IMR-90 (cell line): ENCODE measurements around the gene FCRLB. TPM values are rescaled to one million over a fixed set of nuclear protein-coding genes. Genes with fewer than 3 reads are reported as not detected.

ENCODE experiments used
- ATAC-seq: fragments of 200-7000 bp; cut with Tn5 transposase; 2 replicates; pipeline ENCODE4 v1.9.1; 2020; ENCODE audit warnings: low read depth, mild to moderate bottlenecking, moderate library complexity
- BruUV-seq: library from RNA; stranded (reverse); fragments of 400-500 nt; replicated peaks from 2 replicates; lab custom pipeline; 2021; lab: Mats Ljungman, UMichigan
- CTCF ChIA-PET: fragments of 300-600 bp; formaldehyde crosslinking; extraction: SDS; loops from one replicate; lab custom pipeline; 2021; ENCODE audit warnings: antibody characterized with exemption; lab: Yijun Ruan, JAX
- POLR2A ChIA-PET: fragments of 300-600 bp; sonication (Branson Sonifier 250); formaldehyde crosslinking; loops from one replicate; lab custom pipeline; 2022; ENCODE audit warnings: antibody characterized with exemption; ENCODE audit not compliant: unreplicated experiment; lab: Charles Lee
- DNase-seq: peaks from one replicate; pipeline ENCODE4 v3.0.0; 2013
- H2AFZ ChIP-seq: replicated peaks from 2 replicates; pipeline ENCODE3; 2013; ENCODE audit warnings: low read length, mild to moderate bottlenecking; ENCODE audit not compliant: poor library complexity
- H2AK5ac ChIP-seq: 2 replicates; pipeline ENCODE4 v1.6.1; 2013; ENCODE audit warnings: low read depth, low read length, inconsistent platforms
- H2AK9ac ChIP-seq: replicated peaks from 2 replicates; pipeline ENCODE3; 2013; ENCODE audit warnings: mild to moderate bottlenecking, low read depth, low read length, moderate library complexity; ENCODE audit not compliant: poor library complexity
- H2BK120ac ChIP-seq: 2 replicates; pipeline ENCODE4 v1.6.1; 2013; ENCODE audit warnings: low read depth, low read length, inconsistent platforms
- H2BK15ac ChIP-seq: 3 replicates; pipeline ENCODE4 v1.6.1; 2013; ENCODE audit warnings: low read depth, low read length, inconsistent platforms
- H2BK20ac ChIP-seq: 2 replicates; pipeline ENCODE4 v1.6.1; 2013; ENCODE audit warnings: low read depth, mild to moderate bottlenecking, inconsistent platforms, low read length, moderate library complexity
- H2BK5ac ChIP-seq: 2 replicates; pipeline ENCODE4 v1.6.1; 2013; ENCODE audit warnings: mild to moderate bottlenecking, low read depth, low read length, inconsistent platforms; ENCODE audit not compliant: poor library complexity, severe bottlenecking
- H3K14ac ChIP-seq: replicated peaks from 2 replicates; pipeline ENCODE4 v1.6.1; 2013; ENCODE audit warnings: low read depth, low read length, inconsistent platforms
- H3K18ac ChIP-seq: 2 replicates; pipeline ENCODE4 v1.6.1; 2013; ENCODE audit warnings: low read depth, low read length, control low read depth
- H3K23ac ChIP-seq: 2 replicates; pipeline ENCODE4 v1.6.1; 2013; ENCODE audit warnings: low read depth, low read length, inconsistent platforms
- H3K27ac ChIP-seq: 2 replicates; pipeline ENCODE4 v1.5.1; 2013; ENCODE audit warnings: mild to moderate bottlenecking, control low read depth, low read length; ENCODE audit not compliant: insufficient read depth
- H3K27me3 ChIP-seq: 2 replicates; pipeline ENCODE4 v1.6.1; 2013; ENCODE audit warnings: low read length; ENCODE audit not compliant: control insufficient read depth, insufficient read depth
- H3K36me3 ChIP-seq: 2 replicates; pipeline ENCODE4 v1.6.1; 2013; ENCODE audit warnings: low read length, mixed read lengths; ENCODE audit not compliant: control insufficient read depth, insufficient read depth
- H3K4ac ChIP-seq: 2 replicates; pipeline ENCODE4 v1.6.1; 2013; ENCODE audit warnings: low read depth, low read length, inconsistent platforms
- H3K4me1 ChIP-seq: 2 replicates; pipeline ENCODE4 v1.6.1; 2013; ENCODE audit warnings: low read length, mixed read lengths; ENCODE audit not compliant: control insufficient read depth, insufficient read depth
- H3K4me2 ChIP-seq: 2 replicates; pipeline ENCODE4 v1.6.1; 2013; ENCODE audit warnings: low read depth, mild to moderate bottlenecking, control low read depth, low read length, moderate library complexity
- H3K4me3 ChIP-seq: 2 replicates; pipeline ENCODE4 v1.5.1; 2013; ENCODE audit warnings: low read depth, mild to moderate bottlenecking, control low read depth, low read length, moderate library complexity; ENCODE audit not compliant: insufficient read depth
- H3K56ac ChIP-seq: 2 replicates; pipeline ENCODE4 v1.6.1; 2013; ENCODE audit warnings: low read length, inconsistent platforms; ENCODE audit not compliant: insufficient read depth; ENCODE audit errors: extremely low read depth
- H3K79me1 ChIP-seq, 2 experiments: 2 replicates each; pipeline ENCODE4 v1.6.1; 2013; ENCODE audit warnings: low read length in 2 of 2, inconsistent platforms in 1 of 2, low read depth in 1 of 2
- H3K9ac ChIP-seq: 2 replicates; pipeline ENCODE4 v1.6.1; 2013; ENCODE audit warnings: low read depth, low read length, control low read depth
- H3K9me1 ChIP-seq: 2 replicates; pipeline ENCODE4 v1.6.1; 2013; ENCODE audit warnings: low read length, inconsistent platforms; ENCODE audit not compliant: insufficient read depth
- H3K9me3 ChIP-seq: 2 replicates; pipeline ENCODE4 v1.6.1; 2013; ENCODE audit warnings: low read length; ENCODE audit not compliant: control insufficient read depth, insufficient read depth
- H4K20me1 ChIP-seq: 2 replicates; pipeline ENCODE4 v1.6.1; 2013; ENCODE audit warnings: low read length, inconsistent platforms; ENCODE audit not compliant: insufficient read depth
- H4K5ac ChIP-seq: 2 replicates; pipeline ENCODE4 v1.6.1; 2013; ENCODE audit warnings: mild to moderate bottlenecking, low read depth, low read length, control low read depth
- H4K8ac ChIP-seq, 2 experiments: 2 replicates each; pipeline ENCODE4 v1.6.1; 2013; ENCODE audit warnings: low read depth in 2 of 2, low read length in 2 of 2, control low read depth in 1 of 2, inconsistent platforms in 1 of 2
- H4K91ac ChIP-seq: 2 replicates; pipeline ENCODE4 v1.6.1; 2013; ENCODE audit warnings: low read depth, low read length, inconsistent platforms; ENCODE audit not compliant: insufficient read depth
- CHD1 ChIP-seq: IDR thresholded peaks from 2 replicates; pipeline ENCODE4 v1.6.1; 2012; ENCODE audit warnings: low read depth, low read length, improper control_type of control experiment
- MAZ ChIP-seq: IDR thresholded peaks from 2 replicates; pipeline ENCODE4 v1.6.1; 2012; ENCODE audit warnings: low read depth, mild to moderate bottlenecking, low read length, improper control_type of control experiment, moderate library complexity, borderline replicate concordance
- NFE2L2 ChIP-seq: fragments of 150-350 bp; IDR thresholded peaks from 2 replicates; pipeline ENCODE4 v1.6.1; 2016; ENCODE audit warnings: low read depth, mild to moderate bottlenecking, low read length
- RFX5 ChIP-seq: IDR thresholded peaks from 2 replicates; pipeline ENCODE4 v1.8.0; 2012; ENCODE audit warnings: low read depth, mild to moderate bottlenecking, low read length, moderate library complexity
- WGBS, 2 experiments: methylation state at CpG; one replicate each; pipeline versions ENCODE4 v1.1.5 to v1.1.7; 2013; ENCODE audit warnings: missing lambda C conversion rate in 2 of 2; ENCODE audit not compliant: insufficient read length in 1 of 2; ENCODE audit errors: extremely low coverage in 2 of 2; 5-methylcytosine and 5-hydroxymethylcytosine counted together
- dilution Hi-C: fragments of 300-500 bp; cut with HindIII; formaldehyde crosslinking; loops from one replicate; pipeline ENCODE4 v1.14.3; 2018; ENCODE audit warnings: low sequenced_read_pairs; ENCODE audit not compliant: unreplicated experiment
- in situ Hi-C: fragments of 300-500 bp; cut with MboI; formaldehyde crosslinking; loops from 3 replicates; pipeline ENCODE4 v1.14.3; 2019; ENCODE audit warnings: low sequenced_read_pairs, inconsistent platforms, mixed read lengths
- intact Hi-C: fragments of 100-400 bp; cut with micrococcal nuclease; formaldehyde crosslinking; loops from 2 replicates; pipeline ENCODE4 v1.10.0; 2022
- polyA plus RNA-seq, 3 experiments: library from polyadenylated mRNA; depleted of rRNA; stranded (reverse); fragments of >200 nt; gene quantifications; 2 replicates each; pipeline ENCODE4 v1.2.3, GENCODE V29; 2012; ENCODE audit warnings: low replicate concordance in 1 of 3
- total RNA-seq: library from RNA; depleted of rRNA; stranded (reverse); fragments of >200 nt; gene quantifications from 2 replicates; pipeline ENCODE4 v1.2.3, GENCODE V29; 2012
- TF ChIP-seq, protein P1 (sequence below): conservative IDR thresholded peaks from 2 replicates; pipeline ENCODE4 v1.5.1; 2012; ENCODE audit warnings: mild to moderate bottlenecking, low read depth, low read length, improper control_type of control experiment

Gene FCRLB
- total and polyA plus RNA-seq, 2 of the 4 experiments (the other 2 are of a cell fraction): 0.90 to 2.2 TPM

DNA sequence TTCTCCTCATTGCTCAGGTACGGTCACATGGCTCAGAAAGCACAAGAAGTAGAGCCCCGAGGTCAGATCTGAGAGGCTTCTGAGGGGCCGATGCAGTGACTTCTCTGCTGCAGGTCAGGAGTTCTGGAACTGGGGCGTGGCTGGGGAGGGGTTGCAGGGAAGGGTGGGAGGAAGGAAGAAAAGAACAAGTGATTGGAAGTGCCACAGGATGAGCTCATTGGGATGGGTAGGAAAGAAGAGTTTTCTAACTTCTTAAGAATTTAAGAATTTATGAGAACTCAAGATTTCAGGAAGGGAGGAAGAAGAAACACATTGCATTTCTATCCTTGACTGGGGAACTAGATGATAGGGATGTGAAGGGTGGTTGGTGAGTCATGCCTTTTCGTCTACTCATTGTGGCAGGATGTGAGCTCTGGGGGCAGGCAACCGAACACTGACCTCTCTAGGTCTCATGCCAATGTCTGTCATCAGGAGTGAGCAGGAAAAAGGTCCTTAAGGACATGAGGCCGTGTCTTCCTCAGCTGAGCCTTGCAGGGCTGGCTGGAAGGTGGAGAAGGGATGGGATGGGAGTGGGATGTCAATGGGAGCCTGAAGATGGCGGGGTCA lies 497 bp downstream of the FCRLB start (continued):
- peak; percentile 56; the same call in 1 of the 2 replicates for TF ChIP-seq MAZ
- no peak for TF ChIP-seq RFX5

DNA sequence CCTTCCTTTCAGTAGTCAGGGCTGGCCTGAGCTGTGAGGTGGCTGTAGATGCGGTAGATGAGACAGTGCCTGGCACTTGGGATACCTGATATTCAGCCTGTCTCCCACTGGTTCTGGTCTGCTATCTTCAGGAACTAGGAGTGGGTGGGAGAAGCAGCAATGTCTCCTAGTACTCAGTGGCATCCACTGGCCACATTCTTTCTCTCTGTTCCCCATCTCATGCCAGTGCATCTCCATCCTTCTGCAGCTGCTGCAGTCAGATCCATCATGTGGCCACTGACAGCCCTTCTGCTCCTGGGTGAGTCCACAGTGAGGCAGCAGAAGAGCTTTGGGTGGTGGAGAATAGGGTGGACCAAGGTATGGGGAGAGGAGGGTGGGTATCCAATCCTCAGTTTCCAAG lies 1.1 kb downstream of the FCRLB start:
- no peak overlapping the region for H2AFZ ChIP-seq
- WGBS, 2 experiments: no CpG with 5 or more reads among the region's 1 CpG
- H3K4ac ChIP-seq: peak overlapping the region; percentile 74
- H3K4me2 ChIP-seq: no peak overlapping the region
- peak overlapping the region; percentile 20; the same call in 1 of the 2 replicates for H4K91ac ChIP-seq
- CTCF ChIA-PET: no interaction called here
- TF ChIP-seq, protein P1, sequence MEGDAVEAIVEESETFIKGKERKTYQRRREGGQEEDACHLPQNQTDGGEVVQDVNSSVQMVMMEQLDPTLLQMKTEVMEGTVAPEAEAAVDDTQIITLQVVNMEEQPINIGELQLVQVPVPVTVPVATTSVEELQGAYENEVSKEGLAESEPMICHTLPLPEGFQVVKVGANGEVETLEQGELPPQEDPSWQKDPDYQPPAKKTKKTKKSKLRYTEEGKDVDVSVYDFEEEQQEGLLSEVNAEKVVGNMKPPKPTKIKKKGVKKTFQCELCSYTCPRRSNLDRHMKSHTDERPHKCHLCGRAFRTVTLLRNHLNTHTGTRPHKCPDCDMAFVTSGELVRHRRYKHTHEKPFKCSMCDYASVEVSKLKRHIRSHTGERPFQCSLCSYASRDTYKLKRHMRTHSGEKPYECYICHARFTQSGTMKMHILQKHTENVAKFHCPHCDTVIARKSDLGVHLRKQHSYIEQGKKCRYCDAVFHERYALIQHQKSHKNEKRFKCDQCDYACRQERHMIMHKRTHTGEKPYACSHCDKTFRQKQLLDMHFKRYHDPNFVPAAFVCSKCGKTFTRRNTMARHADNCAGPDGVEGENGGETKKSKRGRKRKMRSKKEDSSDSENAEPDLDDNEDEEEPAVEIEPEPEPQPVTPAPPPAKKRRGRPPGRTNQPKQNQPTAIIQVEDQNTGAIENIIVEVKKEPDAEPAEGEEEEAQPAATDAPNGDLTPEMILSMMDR: no peak
- TF ChIP-seq CHD1 (no peak), NFE2L2 (no peak)
- H2BK5ac ChIP-seq: peak overlapping the region; percentile 1
- peaks cover 2% of the 10 kb centered on the region for H3K4me1 ChIP-seq
- no peak overlapping the region for H2AK9ac ChIP-seq
- H3K27ac ChIP-seq: no peak overlapping the region; the same call in 1 of the 2 replicates
- in situ Hi-C loops: no loop called here
- no peak for ATAC-seq
- no peak overlapping the region for H3K23ac ChIP-seq
- H3K9me3 ChIP-seq: no peaks in the 10 kb centered on the region
- H4K5ac ChIP-seq: no peak overlapping the region
- intact Hi-C loops: no loop called here
- no peak overlapping the region for H3K56ac ChIP-seq
- no peaks in the 10 kb centered on the region for H3K36me3 ChIP-seq
- no peaks in the 10 kb centered on the region for H4K20me1 ChIP-seq
- peak overlapping the region; percentile 1; the same call in 1 of the 2 replicates for H3K14ac ChIP-seq
- peak overlapping the region; percentile 71 for H2BK120ac ChIP-seq
- no peaks in the 10 kb centered on the region for H3K27me3 ChIP-seq
- no peak overlapping the region for H3K18ac ChIP-seq
- H3K9me1 ChIP-seq: peaks cover 22% of the 10 kb centered on the region
- H3K9ac ChIP-seq: no peak overlapping the region
- peaks cover 3 to 13% of the 10 kb centered on the region in 2 experiments; a peak in 1 of 4 replicates for H3K79me1 ChIP-seq
- POLR2A ChIA-PET: no interaction called here
- H2BK15ac ChIP-seq: peak overlapping the region; percentile 12; the same call in 1 of the 3 replicates
- no peak overlapping the region for H3K4me3 ChIP-seq
- no peak for DNase-seq
- dilution Hi-C loops: no loop called here
- H2BK20ac ChIP-seq: peak overlapping the region; percentile 77
- H2AK5ac ChIP-seq: peak overlapping the region; percentile 32; the same call in 1 of the 2 replicates
- BruUV-seq: no TSS peak
- peak overlapping the region in 1 of 2 experiments; percentile 2; a peak in 1 of 4 replicates for H4K8ac ChIP-seq
